Loucy (cell line): ENCODE data around the gene TMEM132D.

ENCODE experiments used
- H2AFZ ChIP-seq: fragments of 200-600 bp; sonication (generic); 2 replicates; pipeline ENCODE4 v1.6.0; 2016; ENCODE audit warnings: antibody characterized with exemption, mild to moderate bottlenecking, low read length, moderate library complexity
- H3F3A ChIP-seq: fragments of 200-600 bp; 2 replicates; pipeline ENCODE4 v1.6.0; 2016; ENCODE audit warnings: antibody characterized with exemption, low read depth, mild to moderate bottlenecking
- H3K27me3 ChIP-seq: fragments of 200-600 bp; sonication (generic); 2 replicates; pipeline ENCODE4 v1.6.1; 2014; ENCODE audit warnings: low read length, mild to moderate bottlenecking; ENCODE audit not compliant: insufficient read depth, poor library complexity, severe bottlenecking
- H3K36me3 ChIP-seq: fragments of 200-600 bp; sonication (generic); 2 replicates; pipeline ENCODE4 v1.6.1; 2016; ENCODE audit warnings: low read length; ENCODE audit not compliant: insufficient read depth
- H3K4me1 ChIP-seq: fragments of 200-600 bp; sonication (generic); 2 replicates; pipeline ENCODE4 v1.5.1; 2014; ENCODE audit warnings: low read length, mild to moderate bottlenecking; ENCODE audit not compliant: insufficient read depth, poor library complexity, severe bottlenecking
- H3K4me2 ChIP-seq: fragments of 200-600 bp; sonication (generic); 2 replicates; pipeline ENCODE4 v1.6.0; 2014; ENCODE audit warnings: antibody characterized with exemption, low read length, low read depth, mild to moderate bottlenecking; ENCODE audit not compliant: poor library complexity, severe bottlenecking
- H3K4me3 ChIP-seq: fragments of 200-600 bp; sonication (generic); 2 replicates; pipeline ENCODE4 v1.5.1; 2014; ENCODE audit warnings: low read length, mild to moderate bottlenecking, mixed read lengths; ENCODE audit not compliant: poor library complexity, severe bottlenecking
- H3K79me2 ChIP-seq: fragments of 200-600 bp; sonication (generic); 2 replicates; pipeline ENCODE4 v1.6.1; 2014; ENCODE audit warnings: low read length; ENCODE audit not compliant: insufficient read depth
- H3K9ac ChIP-seq: fragments of 200-600 bp; sonication (generic); 2 replicates; pipeline ENCODE4 v1.6.0; 2014; ENCODE audit warnings: mild to moderate bottlenecking, low read depth, low read length, moderate library complexity; ENCODE audit not compliant: poor library complexity, severe bottlenecking
- H3K9me2 ChIP-seq: fragments of 200-600 bp; sonication (generic); replicated peaks from 2 replicates; pipeline ENCODE4 v1.6.1; 2016; ENCODE audit warnings: low read depth, low read length, mixed read lengths
- H3K9me3 ChIP-seq: fragments of 200-600 bp; sonication (generic); 2 replicates; pipeline ENCODE4 v1.6.1; 2014; ENCODE audit warnings: mild to moderate bottlenecking, antibody characterized with exemption, low read length, low read depth; ENCODE audit not compliant: insufficient read depth
- H4K20me1 ChIP-seq: fragments of 200-600 bp; sonication (generic); 2 replicates; pipeline ENCODE4 v1.6.0; 2014; ENCODE audit warnings: antibody characterized with exemption, low read length, mild to moderate bottlenecking; ENCODE audit not compliant: insufficient read depth, poor library complexity, severe bottlenecking
- CTCF ChIP-seq: fragments of 200-600 bp; sonication (generic); conservative IDR thresholded peaks from 2 replicates; pipeline ENCODE4 v1.5.1; 2014; ENCODE audit warnings: mild to moderate bottlenecking, antibody characterized with exemption, low read length
- EZH2phosphoT487 ChIP-seq: fragments of 200-600 bp; IDR thresholded peaks from 2 replicates; pipeline ENCODE4 v1.6.1; 2018; ENCODE audit warnings: antibody characterized with exemption, mild to moderate bottlenecking, moderate library complexity, borderline replicate concordance

The TMEM132D gene

DNA sequence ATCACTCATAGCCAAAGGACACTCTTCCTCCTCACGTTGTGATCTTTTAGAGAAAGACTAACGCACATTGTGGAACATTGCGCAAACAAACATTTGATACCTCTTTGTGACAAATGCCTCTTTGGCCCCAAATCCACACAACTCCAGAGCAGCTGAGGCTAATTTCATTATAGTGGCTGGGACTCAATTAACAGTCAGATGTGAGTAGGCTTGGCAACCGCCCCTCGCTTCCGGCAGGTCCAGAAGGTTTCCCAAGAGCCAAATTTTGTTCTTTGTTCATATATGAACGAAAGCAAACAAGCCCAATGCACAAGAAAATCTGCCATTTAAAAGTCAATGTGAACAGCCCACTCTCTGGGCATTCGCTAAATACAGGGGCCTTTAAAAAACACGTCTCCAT lies 776.6 kb downstream of the TMEM132D start:
- Histone ChIP-seq H3K9me2 (no peaks in the 10 kb centered on the region), H3K4me3 (no peak overlapping the region), H2AFZ (no peak overlapping the region), H3K9me3 (no peaks in the 10 kb centered on the region; the same call in 1 of the 2 replicates), H3K36me3 (no peaks in the 10 kb centered on the region), H3F3A (no peaks in the 10 kb centered on the region), H3K4me1 (no peaks in the 10 kb centered on the region), H3K4me2 (no peak overlapping the region), H3K27me3 (no peaks in the 10 kb centered on the region), H3K9ac (no peak overlapping the region), H3K79me2 (no peaks in the 10 kb centered on the region), H4K20me1 (no peaks in the 10 kb centered on the region)
- TF ChIP-seq EZH2phosphoT487 (no peak), CTCF (no peak)

DNA sequence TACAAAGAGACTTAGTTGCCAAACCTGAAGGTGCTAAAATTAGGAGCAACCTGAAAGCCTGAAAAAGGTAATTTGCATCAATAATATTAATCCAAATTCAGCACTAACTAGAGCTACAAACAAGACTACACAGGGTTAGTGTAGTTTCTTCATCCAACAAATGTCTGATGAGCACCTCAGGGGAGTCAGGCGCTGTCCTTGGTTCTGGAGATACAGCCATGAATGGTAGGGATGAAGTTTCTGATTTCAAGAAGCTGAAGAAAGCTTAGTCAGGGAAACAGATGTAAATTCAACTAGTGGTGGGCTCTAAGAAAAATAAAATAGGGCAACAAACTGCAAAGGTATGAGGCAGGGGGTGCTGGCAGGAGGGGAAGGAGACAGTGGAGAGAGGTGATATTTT lies 784.3 kb downstream of the TMEM132D start:
- Histone ChIP-seq H3K9me2 (no peaks in the 10 kb centered on the region), H3F3A (no peaks in the 10 kb centered on the region), H3K4me3 (no peak overlapping the region), H2AFZ (no peak overlapping the region), H3K79me2 (no peaks in the 10 kb centered on the region), H3K4me2 (no peak overlapping the region), H3K36me3 (no peaks in the 10 kb centered on the region), H3K9ac (no peak overlapping the region), H3K4me1 (no peaks in the 10 kb centered on the region), H3K27me3 (no peaks in the 10 kb centered on the region), H4K20me1 (no peaks in the 10 kb centered on the region), H3K9me3 (no peaks in the 10 kb centered on the region)
- TF ChIP-seq CTCF (no peak), EZH2phosphoT487 (no peak)

GRCh38 chr12:129115558-129115957 lies 788.3 kb downstream of the TMEM132D start:
- TF ChIP-seq CTCF (no peak), EZH2phosphoT487 (no peak)
- no peak overlapping the region for H2AFZ ChIP-seq
- H4K20me1 ChIP-seq, result no peaks in the 10 kb centered on the region
- no peaks in the 10 kb centered on the region for H3K79me2 ChIP-seq
- no peak overlapping the region for H3K4me3 ChIP-seq
- H3K9ac ChIP-seq, result no peak overlapping the region
- H3K9me3 ChIP-seq, result no peaks in the 10 kb centered on the region
- H3F3A ChIP-seq, result no peaks in the 10 kb centered on the region
- H3K9me2 ChIP-seq, result no peaks in the 10 kb centered on the region
- H3K36me3 ChIP-seq, result no peaks in the 10 kb centered on the region
- H3K4me1 ChIP-seq, result no peaks in the 10 kb centered on the region
- no peak overlapping the region for H3K4me2 ChIP-seq
- H3K27me3 ChIP-seq, result no peaks in the 10 kb centered on the region
